NCI-H526 treated with DMSO at 0.1 percent for 48 hours (cell line): ENCODE measurements around the gene UVSSA.
"Not testable (repeated sequence)": the region's sequence is repeated elsewhere in the genome, so short reads cannot be mapped to it uniquely, and the experiment has no call there.

Experiments used
- DNase-seq: peaks from one replicate; lab custom pipeline; 2025; lab: John Stamatoyannopoulos, UW

UVSSA gene

DNA sequence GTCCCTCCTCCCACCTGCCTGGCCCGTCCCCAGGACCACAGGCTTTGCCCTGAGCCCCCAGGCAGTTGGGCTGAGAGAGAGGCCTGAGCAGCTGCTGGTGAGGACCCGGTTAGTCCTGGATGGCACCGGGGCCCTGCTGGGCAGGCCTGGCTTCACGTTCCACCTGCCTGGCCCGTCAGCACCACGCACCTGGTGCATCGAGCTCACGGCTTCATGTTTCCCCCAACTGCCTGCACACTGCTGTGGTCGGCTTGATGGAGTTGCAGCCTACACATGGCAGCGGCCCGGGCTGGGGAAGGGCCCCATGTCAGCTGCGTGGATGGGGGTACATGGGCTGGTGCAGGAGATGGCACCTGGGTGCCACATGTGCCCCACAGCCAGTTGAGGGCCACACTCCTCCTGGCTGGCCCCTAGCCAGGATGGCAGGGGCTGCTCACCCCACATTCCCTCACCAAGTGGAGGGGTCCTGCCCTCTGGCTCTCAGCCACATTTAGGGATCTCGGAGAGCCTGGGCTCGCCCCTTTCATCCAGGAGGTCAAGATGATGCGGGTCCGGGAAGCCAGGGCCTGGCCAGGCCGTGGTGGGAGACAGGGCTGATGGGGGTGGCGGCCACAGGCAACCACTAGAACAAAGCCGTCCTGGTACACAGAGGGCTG is 30.7 kb downstream of the UVSSA start:
- no peak for DNase-seq

DNA sequence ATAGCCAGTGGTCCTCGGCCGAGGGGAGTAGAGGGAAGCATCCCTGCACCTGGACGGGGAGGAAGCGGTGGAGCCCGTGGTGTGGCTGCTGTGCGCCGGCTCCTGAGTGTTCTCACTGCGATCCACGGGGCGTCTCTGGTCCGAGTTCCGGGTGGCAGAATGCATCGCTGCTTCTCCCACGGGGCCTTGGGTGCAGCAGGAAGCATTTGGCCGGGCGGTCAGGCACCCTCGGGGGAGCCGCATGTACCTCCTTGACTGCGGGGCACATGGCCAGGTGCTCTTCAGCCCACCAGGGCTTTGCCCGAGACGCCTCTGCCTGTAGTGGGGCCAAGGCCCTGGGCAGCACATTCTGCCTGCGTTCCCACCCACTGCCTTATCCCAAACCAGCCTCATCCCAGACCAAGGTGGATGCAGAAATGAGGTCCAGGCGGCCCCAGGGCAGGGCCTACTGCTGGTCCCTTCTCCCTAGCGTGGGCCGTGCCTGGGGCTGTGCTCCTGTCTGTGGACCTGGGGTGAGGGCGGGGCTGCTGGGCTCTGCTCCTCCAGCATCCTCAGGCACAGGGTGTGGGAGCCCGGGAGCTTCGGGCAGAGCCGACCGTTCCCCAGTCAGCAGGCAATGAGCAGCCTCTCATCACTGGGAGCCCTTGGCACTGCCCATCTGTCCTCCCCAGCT is 31.7 kb downstream of the UVSSA start:
- no peak for DNase-seq

DNA sequence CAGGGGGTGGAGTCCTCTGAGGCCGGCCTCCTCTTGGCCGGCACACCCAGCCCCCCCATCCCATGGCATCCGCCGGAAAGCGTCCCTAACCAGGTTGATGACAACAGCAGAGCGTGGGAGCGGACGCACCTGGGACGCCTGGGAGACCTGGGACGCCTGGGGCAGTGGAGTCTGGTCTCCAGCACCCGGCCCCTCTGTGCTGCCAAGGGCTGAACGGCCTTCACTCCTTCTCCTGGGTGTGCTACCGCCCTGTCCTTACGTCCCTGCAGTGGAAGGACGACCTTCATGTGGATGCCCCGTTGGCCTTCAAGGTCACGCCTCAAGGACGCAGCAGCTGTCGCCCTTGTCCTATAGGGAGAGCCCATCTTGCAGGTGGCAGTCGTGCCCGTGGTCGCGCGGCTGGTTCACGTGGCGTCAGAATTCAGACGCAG is 32.4 kb downstream of the UVSSA start:
- DNase-seq = no peak

DNA sequence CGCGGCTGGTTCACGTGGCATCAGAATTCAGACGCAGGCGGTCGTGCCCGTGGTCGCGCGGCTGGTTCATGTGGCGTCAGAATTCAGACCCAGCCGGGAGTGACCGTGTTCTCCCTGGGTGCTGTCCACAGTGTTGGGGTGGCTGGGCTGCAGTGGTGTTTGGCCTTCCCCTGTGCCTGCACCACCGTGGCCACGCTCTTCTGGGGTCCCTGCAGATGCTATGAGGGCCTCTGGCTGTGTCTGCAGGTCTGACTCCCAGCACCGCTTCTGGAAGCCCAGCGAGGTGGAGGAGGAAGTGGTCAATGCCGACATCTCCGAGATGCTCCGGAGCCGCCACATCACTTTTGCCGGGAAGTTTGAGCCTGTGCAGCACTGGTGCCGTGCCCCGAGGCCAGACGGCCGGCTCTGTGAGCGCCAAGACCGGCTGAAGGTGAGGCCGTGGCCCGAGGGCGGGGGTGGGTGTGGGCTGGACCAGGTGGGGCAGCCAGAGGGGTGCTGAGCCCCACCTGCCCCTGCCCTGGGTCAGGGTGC is 32.9 kb downstream of the UVSSA start:
- DNase-seq = no peak

DNA sequence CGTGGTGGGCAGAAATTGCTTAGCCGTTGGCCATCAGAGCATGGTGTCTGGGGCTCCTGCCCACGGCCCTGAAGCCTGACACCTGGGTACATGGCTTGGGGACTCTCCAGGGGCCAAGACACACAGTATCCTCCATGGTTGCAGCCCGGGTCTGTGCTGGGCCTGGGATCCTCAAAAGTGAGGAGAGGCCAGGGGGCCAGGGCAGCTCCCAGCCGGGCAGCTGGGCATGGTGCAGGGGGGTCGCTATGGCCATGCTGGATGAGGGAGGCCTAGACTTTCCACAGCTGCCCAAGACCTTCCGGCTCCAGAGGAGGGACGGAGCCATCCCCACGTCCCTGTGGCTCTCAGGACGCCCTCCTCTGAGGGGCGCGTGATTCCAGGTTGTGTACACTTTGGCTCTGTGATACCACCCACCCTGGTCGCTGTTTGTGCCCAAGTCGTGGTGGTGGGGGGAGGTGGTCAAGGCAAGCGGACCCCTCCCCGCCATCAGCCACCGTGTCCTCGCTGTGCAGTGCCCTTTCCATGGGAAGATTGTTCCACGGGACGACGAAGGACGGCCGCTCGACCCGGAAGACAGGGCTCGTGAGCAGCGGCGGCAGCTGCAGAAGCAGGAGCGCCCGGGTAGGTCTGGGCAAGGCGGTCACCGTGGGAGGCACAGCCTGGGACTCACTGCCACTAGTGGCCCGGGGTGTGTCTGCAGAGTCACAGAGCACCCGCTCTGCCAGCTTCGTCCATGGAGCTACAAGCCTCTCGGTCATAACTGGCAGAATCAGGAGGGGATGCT is 33.6 kb downstream of the UVSSA start:
- no peak for DNase-seq

DNA sequence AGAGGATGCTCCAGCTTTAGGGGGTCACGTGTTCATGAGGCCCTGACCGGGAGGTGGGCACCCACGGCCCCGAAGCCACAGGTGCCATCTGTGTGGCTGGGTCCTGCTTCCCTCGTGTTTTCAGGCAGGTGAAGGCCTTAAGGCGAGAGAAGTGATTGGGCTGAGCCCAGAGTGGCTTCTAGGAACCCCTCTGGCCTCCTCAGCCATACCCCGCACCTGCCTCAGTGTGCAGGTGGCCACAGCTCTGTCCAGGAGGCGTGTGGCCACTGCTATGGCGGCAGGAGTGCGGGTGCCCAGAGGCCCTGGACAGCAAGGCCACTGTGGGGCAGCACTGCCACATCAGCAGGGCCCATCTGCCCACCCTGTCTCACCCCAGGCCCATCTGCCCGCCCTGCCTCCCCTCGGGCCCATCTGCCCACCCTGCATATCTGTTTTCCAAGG is 34.2 kb downstream of the UVSSA start:
- DNase-seq = no peak

DNA sequence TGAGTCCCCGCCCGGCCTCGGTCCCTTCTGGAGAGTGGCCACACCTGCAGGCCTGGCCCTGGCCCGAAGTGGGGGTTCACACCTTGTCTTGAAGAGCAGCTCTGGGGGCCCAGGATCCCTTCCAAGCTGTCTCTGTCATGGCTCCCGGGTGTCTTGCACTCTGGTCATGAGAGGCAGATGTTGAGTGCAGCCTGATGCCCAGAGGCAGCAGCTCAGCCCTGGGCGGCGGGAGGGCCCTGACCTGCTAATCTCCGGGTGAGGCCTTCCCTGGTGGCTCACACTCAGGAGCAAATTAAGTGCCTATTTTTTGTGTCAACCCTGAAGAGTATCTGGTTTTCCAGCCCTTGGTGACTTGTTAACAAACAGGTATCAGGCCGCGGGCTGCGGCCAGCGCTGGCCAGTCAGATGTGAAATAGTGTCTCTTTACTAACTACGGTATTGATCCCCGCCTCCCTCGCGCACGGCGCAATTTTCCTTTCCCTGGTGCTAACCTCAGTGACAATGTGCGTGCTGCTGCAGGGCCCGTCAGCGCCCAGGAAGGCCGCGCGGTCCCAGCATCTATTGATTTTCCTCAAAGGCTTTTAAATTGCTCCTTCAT is 35.0 kb downstream of the UVSSA start:
- no peak for DNase-seq

DNA sequence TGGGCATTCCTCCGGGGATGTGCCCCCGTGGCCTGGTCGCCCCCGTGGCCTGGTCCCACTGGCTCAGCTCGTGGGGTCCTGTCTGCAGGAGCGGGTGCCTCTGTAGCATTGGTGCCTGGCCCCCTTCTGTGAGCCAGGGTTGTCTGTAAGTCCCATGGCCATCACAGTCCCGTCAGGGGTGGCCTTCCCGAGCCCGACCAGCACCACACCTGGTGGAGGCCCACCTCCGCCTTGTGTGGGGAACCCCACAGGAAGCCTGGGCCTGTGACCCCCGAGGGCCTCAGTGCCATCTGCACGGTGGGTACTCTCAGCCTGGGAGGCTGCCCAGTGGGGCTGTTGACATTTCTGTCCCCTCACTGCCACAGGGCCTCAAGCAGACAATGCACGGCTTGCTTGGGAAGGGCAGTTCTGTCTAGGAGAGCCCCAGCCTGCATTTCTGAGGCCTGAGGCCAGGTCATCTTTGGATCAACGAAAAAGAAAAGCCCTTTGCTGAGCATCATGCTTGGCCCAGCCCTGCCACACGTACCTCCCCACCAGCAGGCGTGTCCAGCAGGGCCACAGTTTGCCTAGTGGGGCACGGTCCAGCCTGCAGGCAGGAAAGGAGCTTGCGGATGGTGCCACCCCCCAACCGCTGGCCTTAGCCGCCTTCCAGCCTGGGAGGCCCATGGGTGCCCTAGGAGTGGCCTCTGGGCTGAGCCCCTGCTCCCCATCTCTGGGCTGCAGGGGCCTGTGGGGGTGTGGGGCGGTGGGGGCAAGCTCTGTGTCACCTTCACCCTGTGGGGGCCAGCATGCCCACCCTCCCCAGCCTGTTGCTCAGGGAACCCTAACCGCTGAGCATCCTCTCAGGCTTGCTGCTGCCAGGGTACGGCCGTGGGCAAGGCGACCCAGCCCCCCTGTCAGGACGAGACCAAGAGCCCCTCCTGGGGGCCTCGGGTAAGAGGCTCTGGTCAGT is 36.0 kb downstream of the UVSSA start:
- DNase-seq = no peak

DNA sequence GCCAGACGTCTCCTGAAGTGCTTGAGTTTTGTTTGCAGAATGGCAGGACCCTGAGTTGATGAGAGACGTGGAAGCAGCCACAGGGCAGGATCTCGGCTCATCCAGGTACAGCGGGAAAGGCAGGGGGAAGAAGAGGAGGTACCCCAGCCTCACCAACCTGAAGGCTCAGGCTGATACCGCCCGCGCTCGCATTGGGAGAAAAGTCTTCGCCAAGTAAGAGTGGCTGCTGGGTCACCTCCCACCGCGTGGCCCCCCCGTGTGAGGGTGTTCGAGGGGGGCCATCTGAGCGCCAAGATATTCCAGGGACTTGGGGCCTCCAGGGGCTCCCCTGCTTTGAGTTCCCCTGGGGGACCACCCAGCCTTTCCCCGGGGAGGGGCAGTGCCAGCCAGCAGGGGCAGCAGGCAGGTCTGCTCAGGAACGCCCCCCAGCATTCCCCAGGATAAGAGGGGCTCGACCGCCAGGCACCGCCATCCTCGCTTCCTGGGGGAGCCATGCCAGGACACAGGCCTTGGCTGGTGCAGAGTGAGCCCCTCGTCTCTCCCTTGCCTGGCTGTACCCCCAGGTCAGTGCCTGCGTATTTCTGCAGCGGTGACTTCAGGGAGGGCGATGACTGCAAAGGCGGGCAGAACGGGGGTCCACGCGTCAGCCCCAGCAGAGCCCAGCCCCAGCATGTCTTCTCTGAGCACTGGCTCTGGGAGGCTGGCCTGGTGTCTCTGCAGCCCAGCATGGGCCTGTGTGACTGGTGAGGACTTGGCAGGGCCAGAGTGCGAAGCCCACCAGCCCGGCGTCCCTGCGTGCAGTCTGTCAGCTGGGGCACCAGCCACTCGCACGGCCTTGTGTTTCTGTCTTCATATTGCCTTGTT is 37.0 kb downstream of the UVSSA start:
- no peak for DNase-seq

DNA sequence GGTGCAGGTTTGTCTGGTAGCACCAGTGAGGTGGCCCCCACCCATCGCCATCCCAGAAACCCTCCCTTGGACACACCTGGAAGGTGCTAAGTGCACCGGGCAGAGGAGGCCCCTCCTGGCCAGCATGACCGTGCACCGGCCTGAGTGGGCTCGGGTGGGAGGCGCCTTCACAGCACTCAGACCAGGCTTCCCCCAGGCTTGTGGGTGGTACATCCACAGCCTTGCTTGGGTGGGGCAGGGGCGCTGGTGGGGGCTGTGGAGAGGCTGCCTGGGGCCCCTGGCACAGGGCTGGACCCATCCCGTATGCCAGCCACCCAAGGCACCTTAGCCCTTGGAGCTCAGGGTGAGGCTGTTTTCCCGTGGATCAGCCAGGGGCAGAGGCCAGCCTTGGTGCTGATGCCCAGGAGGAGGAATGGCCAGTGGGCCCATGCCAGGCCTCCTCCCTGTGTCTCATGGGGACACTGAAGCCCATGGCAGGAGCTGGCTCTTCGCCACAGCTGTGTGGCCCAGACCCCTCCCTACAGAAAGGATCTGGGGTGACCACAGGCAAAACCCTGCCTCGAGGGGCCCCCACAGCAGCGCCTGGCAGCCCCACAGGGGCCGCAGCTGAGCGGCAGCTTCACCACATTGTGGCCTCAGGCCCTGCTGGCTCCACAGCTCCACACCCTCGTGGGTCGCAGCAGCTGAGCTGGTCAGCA is 37.8 kb downstream of the UVSSA start:
- DNase-seq = no peak

DNA sequence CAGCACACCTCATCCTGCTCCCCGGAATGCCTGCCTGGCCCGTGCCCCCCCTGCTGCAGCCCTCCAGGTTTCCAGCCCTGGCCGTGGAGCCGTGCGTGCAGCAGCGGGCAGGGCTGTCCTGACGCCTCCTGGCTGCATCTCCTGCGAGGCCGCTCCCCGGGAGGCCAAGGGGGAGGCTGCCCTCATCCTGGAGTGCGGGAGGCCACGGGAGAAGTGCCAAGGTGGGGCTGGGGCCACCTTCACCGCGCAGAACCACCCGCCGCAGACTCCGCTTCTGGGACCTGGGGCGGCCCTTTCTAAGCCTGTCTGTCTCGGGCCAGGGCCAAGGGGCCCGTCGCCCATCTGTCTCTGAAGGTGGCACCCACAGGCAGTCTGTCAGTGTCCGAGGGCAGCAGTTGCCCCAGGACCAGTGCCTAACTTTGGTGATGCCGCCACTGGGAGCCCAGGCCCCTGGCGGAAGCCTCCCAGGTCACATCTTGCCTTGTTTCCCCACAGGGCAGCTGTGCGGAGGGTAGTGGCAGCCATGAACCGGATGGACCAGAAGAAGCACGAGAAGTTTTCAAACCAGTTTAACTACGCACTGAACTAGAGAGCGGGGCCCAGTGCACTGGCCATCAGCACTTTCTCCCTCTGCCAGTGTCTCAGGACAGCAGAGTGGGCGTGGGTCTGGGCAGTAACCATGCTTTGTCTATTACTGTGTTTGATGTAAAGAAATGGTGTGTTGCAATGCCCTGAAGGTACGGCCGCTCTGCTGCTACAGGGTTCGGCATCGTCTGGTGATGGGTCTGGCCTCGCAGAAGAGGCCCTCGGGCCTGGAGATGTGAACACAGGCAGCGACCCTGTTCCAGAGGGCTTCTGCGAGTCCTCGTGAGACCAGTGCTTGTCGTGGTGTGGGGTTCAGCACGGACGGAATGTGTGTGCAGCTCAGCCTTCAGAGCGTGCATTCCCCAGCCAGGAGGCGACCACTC is 38.6 kb downstream of the UVSSA start:
- no peak for DNase-seq

DNA sequence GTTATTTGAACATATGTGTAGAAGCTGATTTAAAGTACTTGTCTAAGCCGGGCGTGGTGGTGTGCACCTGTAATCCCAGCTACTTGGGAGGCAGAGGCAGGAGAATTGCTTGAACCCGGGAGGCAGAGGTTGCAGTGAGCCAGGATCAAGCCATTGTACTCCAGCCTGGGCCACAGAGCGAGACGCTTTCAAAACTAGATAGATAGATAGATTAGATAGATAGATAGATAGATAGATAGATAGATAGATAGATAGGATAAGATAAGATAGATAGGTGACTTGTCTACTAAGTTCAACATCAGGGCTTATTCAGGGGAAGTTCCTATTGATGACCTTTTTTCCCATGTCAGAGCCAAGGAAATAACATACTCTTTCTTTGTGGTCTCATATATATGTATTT is 46.4 kb downstream of the UVSSA start:
- DNase-seq = not testable (repeated sequence)

DNA sequence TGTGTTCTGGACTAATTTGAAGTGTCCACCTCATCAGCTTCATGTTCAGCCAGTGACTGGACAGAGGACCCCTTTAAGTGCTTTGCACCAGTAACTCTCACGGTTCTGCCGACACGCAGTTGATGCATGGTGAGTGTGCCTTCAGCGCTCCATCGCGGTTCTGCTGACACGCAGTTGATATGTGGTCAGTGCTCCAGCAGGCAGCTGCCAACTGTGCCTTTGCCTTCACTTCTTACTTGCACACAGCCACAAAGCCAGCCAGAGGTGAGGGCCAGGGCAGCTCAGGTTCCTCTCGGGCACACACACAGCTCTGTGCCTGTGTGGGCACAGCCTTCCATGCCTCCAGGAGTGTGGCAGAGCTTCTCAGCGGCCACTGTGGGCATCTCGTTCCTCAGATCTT is 46.9 kb downstream of the UVSSA start:
- DNase-seq = no peak

DNA sequence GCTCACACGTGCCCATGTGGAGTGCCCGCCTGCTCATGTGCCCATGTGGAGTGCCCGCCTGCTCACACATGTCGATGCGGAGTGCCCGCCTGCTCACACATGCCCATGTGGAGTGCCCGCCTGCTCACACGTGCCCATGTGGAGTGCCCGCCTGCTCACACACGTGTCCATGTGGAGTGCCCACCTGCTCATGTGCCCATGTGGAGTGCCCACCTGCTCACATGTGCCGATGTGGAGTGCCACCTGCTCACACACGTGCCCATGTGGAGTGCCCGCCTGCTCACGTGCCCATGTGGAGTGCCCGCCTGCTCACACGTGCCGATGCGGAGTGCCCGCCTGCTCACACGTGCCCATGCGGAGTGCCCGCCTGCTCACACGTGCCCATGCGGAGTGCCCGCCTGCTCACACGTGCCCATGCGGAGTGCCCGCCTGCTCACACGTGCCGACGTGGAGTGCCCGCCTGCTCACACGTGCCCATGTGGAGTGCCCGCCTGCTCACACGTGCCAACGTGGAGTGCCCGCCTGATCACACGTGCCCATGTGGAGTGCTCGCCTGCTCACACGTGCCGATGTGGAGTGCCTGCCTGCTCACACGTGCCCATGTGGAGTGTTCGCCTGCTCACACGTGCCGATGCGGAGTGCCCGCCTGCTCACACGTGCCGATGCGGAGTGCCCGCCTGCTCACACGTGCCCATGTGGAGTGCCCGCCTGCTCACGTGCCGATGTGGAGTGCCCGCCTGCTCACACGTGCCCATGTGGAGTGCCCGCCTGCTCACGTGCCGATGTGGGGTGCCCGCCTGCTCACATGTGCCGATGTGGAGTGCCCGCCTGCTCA is 47.8 kb downstream of the UVSSA start:
- DNase-seq = not testable (repeated sequence)

DNA sequence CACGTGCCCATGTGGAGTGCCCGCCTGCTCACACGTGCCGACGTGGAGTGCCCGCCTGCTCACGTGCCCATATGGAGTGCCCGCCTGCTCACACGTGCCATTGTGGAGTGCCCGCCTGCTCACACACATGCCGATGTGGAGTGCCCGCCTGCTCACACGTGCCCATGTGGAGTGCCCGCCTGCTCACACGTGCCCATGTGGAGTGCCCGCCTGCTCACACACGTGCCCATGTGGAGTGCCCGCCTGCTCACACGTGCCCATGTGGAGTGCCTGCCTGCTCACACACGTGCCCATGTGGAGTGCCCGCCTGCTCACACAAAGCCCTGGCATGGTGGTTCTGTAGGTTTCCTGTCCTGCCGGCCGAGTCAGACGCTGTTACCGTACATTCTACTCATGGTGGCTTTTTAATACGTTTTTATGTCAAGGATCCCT is 48.4 kb downstream of the UVSSA start:
- DNase-seq = not testable (repeated sequence)

DNA sequence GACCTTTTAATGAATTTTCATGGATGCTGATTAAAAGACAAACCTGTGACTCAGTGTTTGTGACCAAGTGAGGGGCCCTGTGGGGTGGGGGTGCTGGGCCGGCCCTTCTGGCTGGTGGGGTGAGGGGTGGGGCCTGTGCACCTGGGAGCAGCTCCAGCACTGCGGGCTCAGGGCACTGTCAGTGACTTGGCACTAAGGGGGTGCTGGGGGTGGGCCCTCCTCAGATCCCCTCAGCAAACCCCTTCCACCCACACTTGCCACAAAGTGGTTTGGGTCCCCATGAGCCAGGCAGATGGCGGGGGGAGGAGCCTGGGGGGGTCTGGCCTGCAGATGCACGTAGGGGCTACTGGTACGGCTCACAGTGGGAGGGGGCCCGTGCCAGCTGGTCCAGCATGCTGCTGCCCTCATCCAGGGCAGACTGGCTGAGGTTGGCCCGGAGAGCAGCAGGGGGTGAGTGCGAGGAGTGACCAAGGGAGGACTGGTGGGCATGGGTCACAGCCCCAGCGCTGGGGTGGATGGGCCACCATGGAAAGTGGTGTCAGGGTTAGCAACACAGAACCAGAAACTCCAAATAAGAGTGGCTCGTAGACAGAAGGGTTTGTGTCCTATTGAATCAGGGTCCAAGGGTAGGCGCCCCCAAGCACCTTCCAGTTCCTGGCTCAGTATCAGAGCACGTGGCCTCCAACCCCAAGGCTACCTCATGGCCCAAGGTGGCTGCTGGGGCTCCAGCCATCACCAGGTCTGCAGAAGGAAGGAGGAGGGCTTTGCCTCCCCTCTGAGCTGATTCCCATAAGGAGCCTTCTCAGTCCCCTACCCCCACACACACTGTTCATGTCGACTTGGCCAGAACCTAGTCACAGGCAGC is 49.2 kb downstream of the UVSSA start:
- DNase-seq = no peak
